AG08395 (cell line): ENCODE measurements around the gene PTH2R.
"Not testable (repeated sequence)": the region's sequence is repeated elsewhere in the genome, so short reads cannot be mapped to it uniquely, and the experiment has no call there.

ENCODE experiments used
- DNase-seq: peaks from one replicate; pipeline ENCODE4 v3.0.0; 2012; ENCODE audit warnings: mixed read lengths, low spot score

The PTH2R gene

GRCh38 chr2:208389940-208390339 is 16.7 kb upstream of the PTH2R start:
- DNase-seq, result no peak

GRCh38 chr2:208392300-208392699 is 14.3 kb upstream of the PTH2R start:
- no peak for DNase-seq

GRCh38 chr2:208396796-208397195 is 9.8 kb upstream of the PTH2R start:
- not testable (repeated sequence) for DNase-seq

- DNase-seq, result no peak
Observed at GRCh38 chr2:208399201-208399600, 7.4 kb upstream of the PTH2R start.

- DNase-seq, result no peak
Observed at GRCh38 chr2:208407667-208408066, 1.1 kb downstream of the PTH2R start.

- no peak for DNase-seq
Observed at GRCh38 chr2:208413931-208414330, 7.3 kb downstream of the PTH2R start.

GRCh38 chr2:208415255-208415654 is 8.7 kb downstream of the PTH2R start:
- no peak for DNase-seq

GRCh38 chr2:208415897-208416296 is 9.3 kb downstream of the PTH2R start:
- DNase-seq, result no peak

- DNase-seq, result no peak
Observed at GRCh38 chr2:208426412-208427045, 19.9 kb downstream of the PTH2R start.

GRCh38 chr2:208437755-208438154 is 31.2 kb downstream of the PTH2R start:
- no peak for DNase-seq

GRCh38 chr2:208440716-208441115 is 34.1 kb downstream of the PTH2R start:
- DNase-seq, result no peak

GRCh38 chr2:208441951-208442350 is 35.4 kb downstream of the PTH2R start:
- no peak for DNase-seq

GRCh38 chr2:208447447-208447846 is 40.9 kb downstream of the PTH2R start:
- DNase-seq, result not testable (repeated sequence)

GRCh38 chr2:208451061-208451460 is 44.5 kb downstream of the PTH2R start:
- no peak for DNase-seq

GRCh38 chr2:208454861-208455260 is 48.3 kb downstream of the PTH2R start:
- DNase-seq, result no peak

- DNase-seq, result no peak
Observed at GRCh38 chr2:208463721-208464120, 57.1 kb downstream of the PTH2R start.

GRCh38 chr2:208464205-208464604 is 57.6 kb downstream of the PTH2R start:
- DNase-seq, result no peak

- no peak for DNase-seq
Observed at GRCh38 chr2:208466151-208466919, 59.7 kb downstream of the PTH2R start.

GRCh38 chr2:208466920-208467298 is 60.3 kb downstream of the PTH2R start:
- DNase-seq, result no peak

GRCh38 chr2:208467564-208467963 is 61.0 kb downstream of the PTH2R start:
- no peak for DNase-seq

- no peak for DNase-seq
Observed at GRCh38 chr2:208477741-208478140, 71.1 kb downstream of the PTH2R start.

GRCh38 chr2:208479342-208479741 is 72.8 kb downstream of the PTH2R start:
- DNase-seq, result no peak

GRCh38 chr2:208481945-208482344 is 75.4 kb downstream of the PTH2R start:
- not testable (repeated sequence) for DNase-seq
